GM12873 (cell line): Measurements from ENCODE around the gene AGER.

Experiments
- CTCF ChIP-seq: IDR thresholded peaks from 2 replicates; pipeline ENCODE4 v1.5.1; 2012; ENCODE audit warnings: low read depth, mild to moderate bottlenecking, moderate library complexity, low read length, control low read depth; ENCODE audit not compliant: insufficient read depth; ENCODE audit errors: missing control alignments

AGER gene

GRCh38 chr6:32133786-32134185, 50.3 kb downstream of the AGER start:
- TF ChIP-seq CTCF, result no peak

GRCh38 chr6:32132110-32132509, 51.9 kb downstream of the AGER start:
- no peak for TF ChIP-seq CTCF

GRCh38 chr6:32131439-32131948, 52.6 kb downstream of the AGER start:
- TF ChIP-seq CTCF, result no peak
